ENCODE data around the gene BHMT. TPM values are rescaled to one million over a fixed set of nuclear protein-coding genes. Genes with fewer than 3 reads are reported as not detected.

Gene BHMT
- total RNA-seq, 1 donor from 2014 or later: not detected

DNA sequence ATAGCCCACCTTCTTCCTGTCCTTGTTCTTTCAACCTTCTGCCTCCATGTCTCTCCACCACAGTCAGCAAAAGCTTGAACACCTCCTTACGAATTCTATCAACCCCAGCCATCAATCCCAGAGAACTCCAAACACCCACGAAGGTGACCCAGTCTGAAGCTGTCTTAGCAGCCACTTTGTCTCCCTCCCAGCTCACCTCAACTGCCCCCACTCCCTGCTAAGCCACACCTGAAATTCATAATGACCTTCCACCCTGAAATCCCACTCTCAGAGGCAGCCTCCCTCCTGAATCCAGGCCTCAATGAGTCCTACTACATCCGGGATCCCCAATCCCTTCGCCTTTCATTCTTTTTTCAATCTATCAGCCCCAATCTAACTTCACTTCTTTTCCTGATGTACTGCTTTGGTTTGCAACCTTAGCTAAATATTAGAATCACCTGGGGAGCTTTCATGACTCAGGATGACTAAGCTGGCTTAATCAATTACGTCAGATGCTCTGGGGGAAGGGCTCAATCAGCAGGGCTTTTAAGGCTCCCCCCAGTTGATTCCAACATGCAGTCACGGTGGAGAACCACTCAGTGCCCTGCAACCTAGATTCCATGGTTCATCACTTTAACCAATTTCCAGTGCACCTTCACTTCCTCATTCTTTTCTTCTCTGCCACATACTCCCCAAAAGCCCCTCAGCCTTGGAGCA lies 32.2 kb downstream of the BHMT start:
- H3K4me1 ChIP-seq (ENCODE audit: insufficient read depth, low read length): peaks cover 12% of the 10 kb centered on the region
- no peak overlapping the region for H3K9ac ChIP-seq (ENCODE audit: low read length)
- peak overlapping the region; percentile 30 for H3K27ac Mint-ChIP-seq (ENCODE audit: unreplicated experiment)
- no peak overlapping the region for H3K4me3 ChIP-seq (ENCODE audit: insufficient read depth, low read depth, low read length)
- no peaks in the 10 kb centered on the region for H3K27me3 Mint-ChIP-seq (ENCODE audit: low read depth, unreplicated experiment)
- H3K4me1 Mint-ChIP-seq (ENCODE audit: low read depth, unreplicated experiment): peaks cover 16% of the 10 kb centered on the region
- FAIRE-seq: no peak
- H3K4me3 Mint-ChIP-seq (ENCODE audit: unreplicated experiment): no peak overlapping the region
- H2AFZ ChIP-seq (ENCODE audit: low read depth, low read length): no peak overlapping the region
- DNase-seq (ENCODE audit: low read depth): peak; percentile 52
- peaks cover 3% of the 10 kb centered on the region for H3K36me3 Mint-ChIP-seq (ENCODE audit: low read depth, unreplicated experiment)
- H4K20me1 ChIP-seq (ENCODE audit: insufficient read depth, low read length): no peaks in the 10 kb centered on the region
- peak overlapping the region; percentile 53 for H3K4me2 ChIP-seq (ENCODE audit: low read length)
- TF ChIP-seq, protein P1, sequence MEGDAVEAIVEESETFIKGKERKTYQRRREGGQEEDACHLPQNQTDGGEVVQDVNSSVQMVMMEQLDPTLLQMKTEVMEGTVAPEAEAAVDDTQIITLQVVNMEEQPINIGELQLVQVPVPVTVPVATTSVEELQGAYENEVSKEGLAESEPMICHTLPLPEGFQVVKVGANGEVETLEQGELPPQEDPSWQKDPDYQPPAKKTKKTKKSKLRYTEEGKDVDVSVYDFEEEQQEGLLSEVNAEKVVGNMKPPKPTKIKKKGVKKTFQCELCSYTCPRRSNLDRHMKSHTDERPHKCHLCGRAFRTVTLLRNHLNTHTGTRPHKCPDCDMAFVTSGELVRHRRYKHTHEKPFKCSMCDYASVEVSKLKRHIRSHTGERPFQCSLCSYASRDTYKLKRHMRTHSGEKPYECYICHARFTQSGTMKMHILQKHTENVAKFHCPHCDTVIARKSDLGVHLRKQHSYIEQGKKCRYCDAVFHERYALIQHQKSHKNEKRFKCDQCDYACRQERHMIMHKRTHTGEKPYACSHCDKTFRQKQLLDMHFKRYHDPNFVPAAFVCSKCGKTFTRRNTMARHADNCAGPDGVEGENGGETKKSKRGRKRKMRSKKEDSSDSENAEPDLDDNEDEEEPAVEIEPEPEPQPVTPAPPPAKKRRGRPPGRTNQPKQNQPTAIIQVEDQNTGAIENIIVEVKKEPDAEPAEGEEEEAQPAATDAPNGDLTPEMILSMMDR (IDR thresholded peaks at IDR 0.05; ENCODE audit: insufficient read depth, low read depth, low read length): no peak
- H3K27me3 ChIP-seq (ENCODE audit: insufficient read depth, low read length): no peaks in the 10 kb centered on the region
- H3K27ac ChIP-seq (ENCODE audit: low read depth, low read length): no peak overlapping the region
- peaks cover 4% of the 10 kb centered on the region for H3K9me3 ChIP-seq (ENCODE audit: insufficient read depth, low read depth, low read length)
- no peaks in the 10 kb centered on the region for H3K79me2 ChIP-seq (ENCODE audit: insufficient read depth, low read length)
- peaks cover 4% of the 10 kb centered on the region for H3K9me3 Mint-ChIP-seq (ENCODE audit: unreplicated experiment)
- no peaks in the 10 kb centered on the region for H3K36me3 ChIP-seq (ENCODE audit: insufficient read depth, low read length)

DNA sequence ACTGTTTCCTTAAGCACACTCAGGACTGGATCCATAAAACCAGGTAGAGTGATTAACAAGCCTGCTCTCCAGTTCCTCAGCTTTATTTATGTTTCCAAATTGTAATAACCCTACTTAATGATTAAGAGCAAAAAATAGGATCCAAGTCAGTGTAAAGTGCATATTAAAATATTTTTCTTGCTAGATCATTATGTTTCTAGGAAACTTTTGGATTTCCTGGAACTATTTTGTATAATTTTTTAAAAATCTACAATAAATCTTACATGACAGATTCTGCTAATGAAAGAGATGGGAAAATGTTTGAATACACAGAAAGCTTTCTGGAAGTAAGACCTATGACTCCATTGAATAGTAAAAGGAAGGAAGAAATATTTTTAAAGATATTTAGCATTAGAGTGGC lies 35.5 kb downstream of the BHMT start:
- H3K4me1 ChIP-seq (ENCODE audit: insufficient read depth, low read length): peaks cover 12% of the 10 kb centered on the region
- H3K4me2 ChIP-seq (ENCODE audit: low read length): no peak overlapping the region
- TF ChIP-seq, protein P1 (IDR thresholded peaks at IDR 0.05; ENCODE audit: insufficient read depth, low read depth, low read length): no peak
- no peak for TF ChIP-seq EZH2 (IDR thresholded peaks at IDR 0.05; ENCODE audit: insufficient read depth, low read length)
- no peaks in the 10 kb centered on the region for H3K27me3 ChIP-seq (ENCODE audit: insufficient read depth, low read length)
- Mint-ChIP-seq H3K27me3 (ENCODE audit: low read depth, unreplicated experiment) (no peaks in the 10 kb centered on the region), H3K4me3 (ENCODE audit: unreplicated experiment) (no peak overlapping the region), H3K36me3 (ENCODE audit: low read depth, unreplicated experiment) (no peaks in the 10 kb centered on the region), H3K4me1 (ENCODE audit: low read depth, unreplicated experiment) (peaks cover 18% of the 10 kb centered on the region), H3K27ac (ENCODE audit: unreplicated experiment) (no peak overlapping the region), H3K9me3 (ENCODE audit: unreplicated experiment) (no peaks in the 10 kb centered on the region)
- no peak overlapping the region for H2AFZ ChIP-seq (ENCODE audit: low read depth, low read length)
- H3K79me2 ChIP-seq (ENCODE audit: insufficient read depth, low read length): no peaks in the 10 kb centered on the region
- no peak for DNase-seq (ENCODE audit: low read depth)
- no peaks in the 10 kb centered on the region for H3K9me3 ChIP-seq (ENCODE audit: insufficient read depth, low read depth, low read length)
- no peak overlapping the region for H3K27ac ChIP-seq (ENCODE audit: low read depth, low read length)
- no peak for FAIRE-seq
- H4K20me1 ChIP-seq (ENCODE audit: insufficient read depth, low read length): no peaks in the 10 kb centered on the region
- no peak overlapping the region for H3K4me3 ChIP-seq (ENCODE audit: insufficient read depth, low read depth, low read length)
- no peaks in the 10 kb centered on the region for H3K36me3 ChIP-seq (ENCODE audit: insufficient read depth, low read length)
- H3K9ac ChIP-seq (ENCODE audit: low read length): no peak overlapping the region

DNA sequence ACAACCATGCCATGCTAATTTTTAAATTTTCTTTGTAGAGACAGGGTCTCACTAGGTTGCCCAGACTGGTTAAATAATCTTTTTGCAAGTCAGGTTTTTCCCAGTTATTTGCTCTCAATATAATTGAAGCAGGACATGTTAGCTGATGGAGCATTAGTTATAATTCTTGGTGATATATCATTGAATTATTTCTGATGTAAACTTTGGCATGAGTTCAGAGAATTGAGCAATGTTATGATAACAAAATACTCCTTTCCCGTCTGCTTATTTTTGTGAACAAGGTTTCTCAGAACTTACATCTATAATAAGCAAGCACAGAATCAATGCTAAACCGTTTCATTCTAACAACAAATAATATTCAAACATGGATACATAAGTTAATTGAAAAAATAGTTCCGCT lies 37.8 kb downstream of the BHMT start:
- H3K9me3 ChIP-seq (ENCODE audit: insufficient read depth, low read depth, low read length): no peaks in the 10 kb centered on the region
- no peak overlapping the region for H3K27ac ChIP-seq (ENCODE audit: low read depth, low read length)
- H3K27me3 ChIP-seq (ENCODE audit: insufficient read depth, low read length): no peaks in the 10 kb centered on the region
- H3K36me3 ChIP-seq (ENCODE audit: insufficient read depth, low read length): no peaks in the 10 kb centered on the region
- no peak overlapping the region for H2AFZ ChIP-seq (ENCODE audit: low read depth, low read length)
- Mint-ChIP-seq H3K36me3 (ENCODE audit: low read depth, unreplicated experiment) (no peaks in the 10 kb centered on the region), H3K4me3 (ENCODE audit: unreplicated experiment) (no peak overlapping the region), H3K27me3 (ENCODE audit: low read depth, unreplicated experiment) (no peaks in the 10 kb centered on the region), H3K9me3 (ENCODE audit: unreplicated experiment) (no peaks in the 10 kb centered on the region), H3K27ac (ENCODE audit: unreplicated experiment) (no peak overlapping the region), H3K4me1 (ENCODE audit: low read depth, unreplicated experiment) (peaks cover 10% of the 10 kb centered on the region)
- H3K9ac ChIP-seq (ENCODE audit: low read length): no peak overlapping the region
- H3K4me2 ChIP-seq (ENCODE audit: low read length): no peak overlapping the region
- DNase-seq (ENCODE audit: low read depth): peak; percentile 15
- peaks cover under 1% of the 10 kb centered on the region for H3K4me1 ChIP-seq (ENCODE audit: insufficient read depth, low read length)
- H3K4me3 ChIP-seq (ENCODE audit: insufficient read depth, low read depth, low read length): no peak overlapping the region
- no peaks in the 10 kb centered on the region for H4K20me1 ChIP-seq (ENCODE audit: insufficient read depth, low read length)
- H3K79me2 ChIP-seq (ENCODE audit: insufficient read depth, low read length): no peaks in the 10 kb centered on the region
- no peak for FAIRE-seq
- TF ChIP-seq EZH2 (IDR thresholded peaks at IDR 0.05; ENCODE audit: insufficient read depth, low read length): no peak
- TF ChIP-seq, protein P1 (IDR thresholded peaks at IDR 0.05; ENCODE audit: insufficient read depth, low read depth, low read length): no peak

Data from astrocyte (in vitro differentiated cells and primary cell).